Mesendoderm (in vitro differentiated cells): ENCODE measurements around the gene SLC7A5.

ENCODE experiments used
- DNase-seq: peaks from one replicate; pipeline ENCODE4 v3.0.0; 2013
- H2AK5ac ChIP-seq: 2 replicates; pipeline ENCODE4 v1.6.1; 2013; ENCODE audit warnings: low read length, inconsistent platforms
- H2BK120ac ChIP-seq: 2 replicates; pipeline ENCODE4 v1.6.1; 2013; ENCODE audit warnings: low read depth, mild to moderate bottlenecking, low read length, moderate library complexity, mixed read lengths
- H2BK15ac ChIP-seq: replicated peaks from 2 replicates; pipeline ENCODE4 v1.6.1; 2013; ENCODE audit warnings: low read depth, mild to moderate bottlenecking, moderate library complexity
- H2BK5ac ChIP-seq: 2 replicates; pipeline ENCODE4 v1.6.1; 2013; ENCODE audit warnings: low read length, inconsistent platforms
- H3K18ac ChIP-seq: 2 replicates; pipeline ENCODE4 v1.6.1; 2013; ENCODE audit warnings: mild to moderate bottlenecking, low read length, mixed read lengths
- H3K23ac ChIP-seq: one replicate; pipeline ENCODE4 v1.6.1; 2013; ENCODE audit warnings: low read length
- H3K27ac ChIP-seq: 2 replicates; pipeline ENCODE4 v1.5.1; 2013; ENCODE audit warnings: low read depth, mild to moderate bottlenecking, inconsistent platforms, low read length, moderate library complexity
- H3K27me3 ChIP-seq: 2 replicates; pipeline ENCODE4 v1.6.1; 2013; ENCODE audit warnings: low read length, control low read depth, mild to moderate bottlenecking, inconsistent platforms; ENCODE audit not compliant: insufficient read depth, poor library complexity
- H3K36me3 ChIP-seq: 2 replicates; pipeline ENCODE4 v1.6.1; 2013; ENCODE audit warnings: low read length, inconsistent platforms; ENCODE audit not compliant: control insufficient read depth, insufficient read depth
- H3K4ac ChIP-seq: one replicate; pipeline ENCODE4 v1.6.1; 2013; ENCODE audit warnings: low read depth, mild to moderate bottlenecking, low read length, moderate library complexity
- H3K4me1 ChIP-seq: 2 replicates; pipeline ENCODE4 v1.6.1; 2013; ENCODE audit warnings: low read depth, low read length, inconsistent platforms; ENCODE audit not compliant: control insufficient read depth
- H3K4me2 ChIP-seq: 2 replicates; pipeline ENCODE4 v1.6.1; 2013; ENCODE audit warnings: low read length
- H3K4me3 ChIP-seq: 2 replicates; pipeline ENCODE4 v1.5.1; 2013; ENCODE audit warnings: mild to moderate bottlenecking, low read length
- H3K56ac ChIP-seq: one replicate; pipeline ENCODE4 v1.6.1; 2013; ENCODE audit warnings: low read length
- H3K79me1 ChIP-seq: 2 replicates; pipeline ENCODE4 v1.6.1; 2013; ENCODE audit warnings: low read length, inconsistent platforms
- H3K79me2 ChIP-seq: 2 replicates; pipeline ENCODE4 v1.6.1; 2013; ENCODE audit warnings: mild to moderate bottlenecking, low read length; ENCODE audit not compliant: control insufficient read depth, insufficient read depth
- H3K9ac ChIP-seq: 2 replicates; pipeline ENCODE4 v1.6.1; 2013; ENCODE audit warnings: low read length, inconsistent platforms
- H4K5ac ChIP-seq: one replicate; pipeline ENCODE4 v1.6.1; 2013; ENCODE audit warnings: low read length
- H4K8ac ChIP-seq: one replicate; pipeline ENCODE4 v1.6.1; 2013; ENCODE audit warnings: low read depth, mild to moderate bottlenecking, control low read depth, low read length, moderate library complexity
- WGBS: extraction: QIAGEN DNeasy Blood & Tissue Kit; methylation state at CpG from one replicate; pipeline ENCODE4 v1.1.7; 2013; ENCODE audit warnings: low lambda C conversion rate, missing lambda C conversion rate; ENCODE audit not compliant: insufficient coverage; ENCODE audit errors: extremely low coverage; 5-methylcytosine and 5-hydroxymethylcytosine counted together

SLC7A5 gene

DNA sequence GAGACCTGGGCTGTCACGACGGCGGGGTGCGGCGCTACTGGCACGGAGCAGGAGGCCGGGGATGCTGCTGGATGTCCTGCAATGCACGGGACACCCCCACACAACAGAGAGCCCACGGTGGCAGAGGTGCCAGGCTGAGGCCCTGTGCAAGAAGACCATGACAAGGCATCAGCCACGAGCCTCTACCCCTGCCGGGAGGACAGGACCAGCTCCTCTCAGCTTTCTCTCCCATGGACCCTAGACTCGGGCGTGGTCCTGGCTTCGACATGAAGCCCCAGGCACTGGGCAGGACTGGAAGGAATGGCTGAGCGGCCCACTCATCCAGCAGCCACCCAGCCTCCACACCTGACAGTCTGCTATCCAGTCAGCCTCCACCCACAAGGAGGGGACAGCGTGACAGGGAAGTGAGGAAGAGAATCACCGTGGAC is 25.6 kb downstream of the SLC7A5 start:
- H2AK5ac ChIP-seq: no peak overlapping the region
- H3K36me3 ChIP-seq: peaks cover 28% of the 10 kb centered on the region
- H3K56ac ChIP-seq: no peak overlapping the region
- WGBS: no CpG with 5 or more reads among the region's 17 CpGs
- H3K4me2 ChIP-seq: no peak overlapping the region
- no peak overlapping the region for H2BK15ac ChIP-seq
- no peaks in the 10 kb centered on the region for H3K27me3 ChIP-seq
- no peak overlapping the region for H3K23ac ChIP-seq
- H3K79me2 ChIP-seq: peaks cover 67% of the 10 kb centered on the region
- H2BK120ac ChIP-seq: no peak overlapping the region
- H3K18ac ChIP-seq: no peak overlapping the region
- no peak overlapping the region for H3K9ac ChIP-seq
- peaks cover 21% of the 10 kb centered on the region for H3K79me1 ChIP-seq
- no peak overlapping the region for H4K5ac ChIP-seq
- H2BK5ac ChIP-seq: no peak overlapping the region
- DNase-seq: no peak
- no peak overlapping the region for H3K4me3 ChIP-seq
- no peaks in the 10 kb centered on the region for H3K4me1 ChIP-seq
- H4K8ac ChIP-seq: no peak overlapping the region
- no peak overlapping the region for H3K4ac ChIP-seq
- H3K27ac ChIP-seq: no peak overlapping the region

DNA sequence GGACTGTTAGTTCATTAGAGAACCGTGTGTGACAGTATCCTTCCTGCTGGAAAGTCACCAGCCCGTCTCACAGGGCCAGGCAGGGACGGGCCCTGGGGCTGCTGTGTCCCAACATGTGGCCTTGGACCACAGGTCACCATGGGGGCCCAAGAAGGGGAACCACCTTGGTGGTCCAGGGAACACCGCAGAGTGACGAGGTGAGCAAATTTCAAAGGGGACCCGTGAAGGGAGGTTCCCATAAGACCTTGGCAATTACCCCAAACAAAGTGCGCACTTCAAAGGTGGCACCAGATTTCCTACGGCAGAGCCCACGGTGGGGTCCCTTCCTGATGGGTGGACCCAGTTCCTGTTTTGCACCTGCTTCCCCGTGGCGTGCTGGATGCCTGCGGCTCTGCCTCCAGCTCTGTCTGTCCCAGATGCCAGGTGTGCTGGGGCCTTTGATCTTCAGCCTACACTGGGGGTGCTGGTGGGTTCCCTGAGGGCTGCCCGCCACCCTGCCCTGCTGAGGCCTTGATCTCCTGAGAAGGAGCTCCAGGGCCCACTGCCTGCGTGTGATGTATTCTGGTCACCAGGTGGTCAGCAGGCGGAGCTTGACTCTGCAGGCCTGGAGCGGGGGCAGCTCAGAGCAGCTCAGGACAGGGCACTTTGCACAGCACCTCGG is 27.0 kb downstream of the SLC7A5 start:
- Histone ChIP-seq H3K36me3 (peaks cover 24% of the 10 kb centered on the region), H3K79me2 (peaks cover 54% of the 10 kb centered on the region), H3K4ac (no peak overlapping the region), H3K4me1 (no peaks in the 10 kb centered on the region), H3K4me2 (no peak overlapping the region), H4K5ac (no peak overlapping the region), H4K8ac (no peak overlapping the region), H2AK5ac (no peak overlapping the region), H3K79me1 (peaks cover 18% of the 10 kb centered on the region), H3K4me3 (no peak overlapping the region), H3K56ac (no peak overlapping the region), H2BK5ac (no peak overlapping the region), H3K9ac (no peak overlapping the region), H3K23ac (no peak overlapping the region), H2BK120ac (no peak overlapping the region), H3K27ac (no peak overlapping the region), H2BK15ac (no peak overlapping the region), H3K27me3 (no peaks in the 10 kb centered on the region), H3K18ac (no peak overlapping the region)
- WGBS: no CpG with 5 or more reads among the region's 17 CpGs
- no peak for DNase-seq

DNA sequence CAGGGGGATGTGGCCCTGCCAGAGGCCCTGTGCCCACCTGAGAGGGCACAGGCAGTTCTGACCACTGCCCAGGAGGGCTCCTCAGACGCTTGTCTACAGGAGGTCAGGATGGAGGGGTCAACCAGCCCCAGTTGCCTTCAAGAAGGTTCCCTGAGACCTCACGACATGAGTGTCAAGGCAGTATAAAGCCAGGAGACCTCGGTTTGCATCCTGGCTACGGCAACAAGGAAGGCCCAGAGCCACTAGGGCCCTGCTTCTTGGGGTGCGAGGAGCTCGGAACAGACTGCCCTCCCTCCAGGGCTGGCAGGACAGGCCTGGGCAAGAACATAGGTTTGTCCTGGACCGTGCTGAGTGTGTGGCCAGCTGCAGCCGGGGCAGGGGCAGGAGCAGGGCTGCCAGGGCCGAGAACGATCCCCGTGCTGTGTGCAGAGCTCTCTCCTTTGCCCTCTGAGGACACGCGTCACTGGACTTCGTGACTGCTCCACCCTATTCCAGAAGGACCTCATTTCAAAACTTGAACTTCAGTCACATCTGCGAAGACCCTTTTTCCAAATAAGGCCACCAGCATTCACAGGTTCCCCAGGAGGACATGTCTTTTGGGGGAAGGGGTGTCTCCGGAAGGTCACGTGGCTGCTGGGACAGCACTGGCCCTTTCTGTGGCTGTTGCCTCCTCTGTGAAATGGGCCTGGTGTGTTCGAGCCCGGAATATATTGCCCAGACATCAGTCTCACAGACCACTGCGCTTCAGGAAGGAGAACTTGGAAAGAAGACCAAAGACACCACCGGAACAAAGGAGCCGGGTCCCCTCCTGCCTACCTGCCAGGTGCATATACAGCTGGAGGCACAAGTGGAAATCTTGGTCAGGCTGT is 27.7 kb downstream of the SLC7A5 start:
- Histone ChIP-seq H3K27ac (no peak overlapping the region), H3K18ac (no peak overlapping the region), H4K8ac (no peak overlapping the region), H3K9ac (no peak overlapping the region), H2BK5ac (no peak overlapping the region), H3K4me1 (no peaks in the 10 kb centered on the region), H2BK15ac (no peak overlapping the region), H2BK120ac (no peak overlapping the region), H4K5ac (no peak overlapping the region), H3K4ac (no peak overlapping the region), H3K56ac (no peak overlapping the region), H3K36me3 (peaks cover 30% of the 10 kb centered on the region), H3K4me3 (no peak overlapping the region), H2AK5ac (no peak overlapping the region), H3K23ac (no peak overlapping the region), H3K4me2 (no peak overlapping the region), H3K27me3 (no peaks in the 10 kb centered on the region), H3K79me2 (peaks cover 46% of the 10 kb centered on the region), H3K79me1 (peaks cover 15% of the 10 kb centered on the region)
- WGBS: no CpG with 5 or more reads among the region's 22 CpGs
- no peak for DNase-seq

GRCh38 chr16:87840271-87840978 is 28.9 kb downstream of the SLC7A5 start:
- Histone ChIP-seq H3K36me3 (peaks cover 35% of the 10 kb centered on the region), H3K27me3 (no peaks in the 10 kb centered on the region), H3K4me3 (no peak overlapping the region), H3K23ac (no peak overlapping the region), H3K27ac (no peak overlapping the region), H4K5ac (no peak overlapping the region), H3K79me2 (peaks cover 34% of the 10 kb centered on the region), H3K9ac (no peak overlapping the region), H3K4me2 (no peak overlapping the region), H2BK5ac (no peak overlapping the region), H3K4me1 (no peaks in the 10 kb centered on the region), H3K79me1 (peaks cover 16% of the 10 kb centered on the region), H2AK5ac (no peak overlapping the region), H3K4ac (no peak overlapping the region), H2BK120ac (no peak overlapping the region), H4K8ac (no peak overlapping the region), H3K56ac (no peak overlapping the region), H3K18ac (no peak overlapping the region), H2BK15ac (no peak overlapping the region)
- DNase-seq: no peak
- no CpG with 5 or more reads among the region's 29 CpGs for WGBS

DNA sequence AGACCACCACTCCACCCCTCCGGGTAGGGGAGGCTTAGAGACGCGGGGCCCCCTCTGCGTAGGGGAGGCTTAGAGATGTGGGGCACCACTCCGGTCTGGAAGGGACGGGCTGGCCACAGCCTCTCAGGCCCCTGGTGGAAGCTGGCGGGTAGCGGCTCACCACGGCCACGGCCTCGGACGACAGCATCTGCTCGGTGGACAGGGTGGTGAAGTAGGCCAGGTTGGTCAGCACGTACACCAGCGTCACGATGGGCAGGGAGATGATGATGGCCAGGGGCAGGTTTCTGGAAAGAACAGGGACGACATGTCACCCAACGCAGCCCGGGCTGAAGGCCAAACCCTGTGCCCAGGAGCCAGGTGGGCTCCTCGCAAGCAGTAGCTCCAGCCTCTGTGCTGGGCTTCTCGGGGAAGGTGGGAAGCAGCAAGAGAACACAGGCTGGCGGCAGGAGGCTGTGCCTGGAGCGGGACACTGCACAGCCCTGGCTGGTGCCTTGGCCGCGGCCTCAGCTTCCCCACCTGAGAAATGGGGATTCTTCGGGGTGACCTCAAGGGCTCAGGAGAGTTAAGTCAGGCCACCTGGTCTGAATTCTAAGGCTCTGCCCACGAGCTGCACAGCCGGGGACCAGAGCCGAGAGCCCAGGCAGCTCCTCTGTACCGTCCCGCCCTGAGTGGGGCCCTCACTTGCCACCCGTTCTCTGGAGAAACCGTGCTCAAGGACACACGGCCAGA is 29.6 kb downstream of the SLC7A5 start:
- H3K9ac ChIP-seq: no peak overlapping the region
- H3K36me3 ChIP-seq: peaks cover 41% of the 10 kb centered on the region
- H4K8ac ChIP-seq: no peak overlapping the region
- H3K56ac ChIP-seq: peak overlapping the region; percentile 15
- DNase-seq: no peak
- peaks cover 28% of the 10 kb centered on the region for H3K79me2 ChIP-seq
- H3K79me1 ChIP-seq: peaks cover 14% of the 10 kb centered on the region
- H2BK15ac ChIP-seq: no peak overlapping the region
- no peaks in the 10 kb centered on the region for H3K4me1 ChIP-seq
- no peak overlapping the region for H2BK120ac ChIP-seq
- no peak overlapping the region for H3K27ac ChIP-seq
- H3K4me3 ChIP-seq: no peak overlapping the region
- H3K27me3 ChIP-seq: no peaks in the 10 kb centered on the region
- no peak overlapping the region for H3K18ac ChIP-seq
- H3K23ac ChIP-seq: no peak overlapping the region
- H4K5ac ChIP-seq: no peak overlapping the region
- no peak overlapping the region for H2BK5ac ChIP-seq
- no CpG with 5 or more reads among the region's 34 CpGs for WGBS
- H2AK5ac ChIP-seq: no peak overlapping the region
- no peak overlapping the region for H3K4me2 ChIP-seq
- H3K4ac ChIP-seq: no peak overlapping the region
